Astrocyte (in vitro differentiated cells and primary cell): ENCODE measurements around the gene FOXP3. TPM values are rescaled to one million over a fixed set of nuclear protein-coding genes. Genes with fewer than 3 reads are reported as not detected.

Source experiments
- DNase-seq: peaks from one replicate; pipeline ENCODE4 v3.0.0-alpha.2; 2010; ENCODE audit warnings: low read depth
- FAIRE-seq: peaks from 2 replicates; lab custom pipeline; 2011; peaks lifted over from hg19 to GRCh38; lab: Jason Lieb, UNC
- H2AFZ ChIP-seq: 2 replicates; pipeline ENCODE4 v1.6.0; 2012; ENCODE audit warnings: low read depth, low read length, inconsistent platforms
- H3K27ac ChIP-seq: 2 replicates; pipeline ENCODE4 v1.5.1; 2011; ENCODE audit warnings: low read depth, low read length, inconsistent platforms
- H3K27me3 ChIP-seq: 2 replicates; pipeline ENCODE4 v1.6.0; 2011; ENCODE audit warnings: low read length, inconsistent platforms; ENCODE audit not compliant: insufficient read depth
- H3K36me3 ChIP-seq: 2 replicates; pipeline ENCODE4 v1.5.1; 2011; ENCODE audit warnings: low read length, inconsistent platforms; ENCODE audit not compliant: insufficient read depth
- H3K4me1 ChIP-seq: 2 replicates; pipeline ENCODE4 v1.5.1; 2011; ENCODE audit warnings: low read length, inconsistent platforms; ENCODE audit not compliant: insufficient read depth
- H3K4me2 ChIP-seq: 2 replicates; pipeline ENCODE4 v1.6.0; 2012; ENCODE audit warnings: low read length, inconsistent platforms
- H3K4me3 ChIP-seq: 2 replicates; pipeline ENCODE4 v1.5.1; 2011; ENCODE audit warnings: low read depth, mild to moderate bottlenecking, low read length, inconsistent platforms; ENCODE audit not compliant: insufficient read depth
- H3K79me2 ChIP-seq: 2 replicates; pipeline ENCODE4 v1.6.0; 2012; ENCODE audit warnings: mild to moderate bottlenecking, low read length, inconsistent platforms; ENCODE audit not compliant: insufficient read depth
- H3K9ac ChIP-seq: 2 replicates; pipeline ENCODE4 v1.6.0; 2012; ENCODE audit warnings: mild to moderate bottlenecking, low read length, inconsistent platforms
- H3K9me3 ChIP-seq: 2 replicates; pipeline ENCODE4 v1.5.1; 2012; ENCODE audit warnings: low read depth, mild to moderate bottlenecking, low read length, inconsistent platforms; ENCODE audit not compliant: insufficient read depth
- H4K20me1 ChIP-seq: 2 replicates; pipeline ENCODE4 v1.6.0; 2012; ENCODE audit warnings: low read length, inconsistent platforms; ENCODE audit not compliant: insufficient read depth
- H3K27ac Mint-ChIP-seq: one replicate; pipeline ENCODE4 v1.8.0; 2021; ENCODE audit warnings: mild to moderate bottlenecking, mixed read lengths; ENCODE audit not compliant: unreplicated experiment
- H3K27me3 Mint-ChIP-seq: one replicate; pipeline ENCODE4 v1.8.0; 2021; ENCODE audit warnings: low read depth, mixed read lengths; ENCODE audit not compliant: unreplicated experiment
- H3K36me3 Mint-ChIP-seq: one replicate; pipeline ENCODE4 v1.8.0; 2021; ENCODE audit warnings: low read depth, mixed read lengths; ENCODE audit not compliant: unreplicated experiment
- H3K4me1 Mint-ChIP-seq: one replicate; pipeline ENCODE4 v1.8.0; 2021; ENCODE audit warnings: low read depth, mixed read lengths; ENCODE audit not compliant: unreplicated experiment
- H3K4me3 Mint-ChIP-seq: one replicate; pipeline ENCODE4 v1.8.0; 2021; ENCODE audit warnings: mild to moderate bottlenecking, moderate library complexity, mixed read lengths; ENCODE audit not compliant: unreplicated experiment
- H3K9me3 Mint-ChIP-seq: one replicate; pipeline ENCODE4 v1.8.0; 2021; ENCODE audit warnings: mild to moderate bottlenecking, mixed read lengths; ENCODE audit not compliant: unreplicated experiment
- CTCF ChIP-seq: IDR thresholded peaks from 2 replicates; pipeline ENCODE4 v1.5.1; 2011; ENCODE audit warnings: low read depth, mild to moderate bottlenecking, inconsistent platforms, low read length, moderate library complexity; ENCODE audit not compliant: insufficient read depth
- EZH2 ChIP-seq: IDR thresholded peaks from 2 replicates; pipeline ENCODE4 v1.6.1; 2012; ENCODE audit warnings: mild to moderate bottlenecking, low read length, inconsistent platforms; ENCODE audit not compliant: insufficient read depth
- total RNA-seq: library from RNA; stranded (reverse); gene quantifications from 2 replicates; pipeline ENCODE4 v1.2.1, GENCODE V29; 2021

The FOXP3 gene
- total RNA-seq, 1 donor from 2014 or later, result 0.09 TPM

GRCh38 chrX:49233887-49234555, 30.5 kb downstream of the FOXP3 start:
- H3K27ac Mint-ChIP-seq, result no peak overlapping the region
- H3K4me1 ChIP-seq, result no peaks in the 10 kb centered on the region
- no peaks in the 10 kb centered on the region for H3K9me3 Mint-ChIP-seq
- H3K27ac ChIP-seq, result no peak overlapping the region
- H3K4me2 ChIP-seq, result peak overlapping the region; percentile 48
- no peaks in the 10 kb centered on the region for H3K36me3 Mint-ChIP-seq
- no peak overlapping the region for H3K4me3 ChIP-seq
- no peaks in the 10 kb centered on the region for H3K36me3 ChIP-seq
- H4K20me1 ChIP-seq, result no peaks in the 10 kb centered on the region
- DNase-seq, result no peak
- H3K27me3 Mint-ChIP-seq, result no peaks in the 10 kb centered on the region
- H3K27me3 ChIP-seq, result no peaks in the 10 kb centered on the region
- no peak for TF ChIP-seq CTCF
- peak overlapping the region; percentile 34 for H2AFZ ChIP-seq
- no peaks in the 10 kb centered on the region for H3K9me3 ChIP-seq
- no peak overlapping the region for H3K4me3 Mint-ChIP-seq
- no peak overlapping the region for H3K9ac ChIP-seq
- H3K79me2 ChIP-seq, result no peaks in the 10 kb centered on the region
- H3K4me1 Mint-ChIP-seq, result no peaks in the 10 kb centered on the region
- no peak for FAIRE-seq

- no peaks in the 10 kb centered on the region for H3K27me3 ChIP-seq
- TF ChIP-seq CTCF (no peak), EZH2 (no peak)
- H4K20me1 ChIP-seq, result no peaks in the 10 kb centered on the region
- Mint-ChIP-seq H3K27me3 (no peaks in the 10 kb centered on the region), H3K4me1 (no peaks in the 10 kb centered on the region), H3K9me3 (no peaks in the 10 kb centered on the region), H3K4me3 (no peak within 1 kb of the TSS), H3K36me3 (no peaks in the 10 kb centered on the region), H3K27ac (peak within 1 kb of the TSS; percentile 31)
- H3K4me2 ChIP-seq, result peak within 1 kb of the TSS; percentile 48
- DNase-seq, result no peak
- H3K4me1 ChIP-seq, result no peaks in the 10 kb centered on the region
- FAIRE-seq, result no peak
- no peak within 1 kb of the TSS for H3K9ac ChIP-seq
- no peaks in the 10 kb centered on the region for H3K36me3 ChIP-seq
- no peaks in the 10 kb centered on the region for H3K79me2 ChIP-seq
- H3K4me3 ChIP-seq, result no peak within 1 kb of the TSS
- no peak within 1 kb of the TSS for H3K27ac ChIP-seq
- H3K9me3 ChIP-seq, result no peaks in the 10 kb centered on the region
- H2AFZ ChIP-seq, result peak within 1 kb of the TSS; percentile 34
These were observed 31.3 kb downstream of the FOXP3 start, which contains the start of gene CACNA1F for GRCh38 chrX:49233176-49233575. CACNA1F (minus strand) TSS chrX:49233340; CDS start chrX:49233309, 31 bp downstream.

GRCh38 chrX:49232525-49232924, 32.0 kb downstream of the FOXP3 start:
- Mint-ChIP-seq H3K4me1 (no peaks in the 10 kb centered on the region), H3K9me3 (no peaks in the 10 kb centered on the region)

More at GRCh38 chrX:49232525-49232924, 32.0 kb downstream of the FOXP3 start:
- FAIRE-seq (no peak), DNase-seq (no peak)
- H3K79me2 ChIP-seq, result no peaks in the 10 kb centered on the region
- H3K27me3 ChIP-seq, result no peaks in the 10 kb centered on the region
- H3K4me3 ChIP-seq, result no peak overlapping the region
- no peaks in the 10 kb centered on the region for H3K36me3 Mint-ChIP-seq
- H2AFZ ChIP-seq, result no peak overlapping the region
- TF ChIP-seq EZH2, result no peak
- TF ChIP-seq CTCF, result no peak
- no peak overlapping the region for H3K4me2 ChIP-seq
- no peaks in the 10 kb centered on the region for H3K36me3 ChIP-seq
- no peaks in the 10 kb centered on the region for H3K4me1 ChIP-seq
- H3K27ac Mint-ChIP-seq, result peak overlapping the region; percentile 31
- no peaks in the 10 kb centered on the region for H4K20me1 ChIP-seq
- no peaks in the 10 kb centered on the region for H3K9me3 ChIP-seq
- no peak overlapping the region for H3K9ac ChIP-seq
- peaks cover 3% of the 10 kb centered on the region for H3K27me3 Mint-ChIP-seq
- H3K27ac ChIP-seq, result no peak overlapping the region
- H3K4me3 Mint-ChIP-seq, result no peak overlapping the region
